NCI-H446 (cell line): ENCODE data around the gene CEP72.

Source experiments
- DNase-seq, 2 experiments: peaks; one replicate each; lab custom pipeline; 2025; lab: John Stamatoyannopoulos, UW

CEP72 gene

GRCh38 chr5:659496-660263 lies 47.5 kb downstream of the CEP72 start:
- DNase-seq = no peak

GRCh38 chr5:660491-661030 lies 48.4 kb downstream of the CEP72 start:
- no peak for DNase-seq

GRCh38 chr5:661891-662750 lies 50.0 kb downstream of the CEP72 start:
- DNase-seq = no peak

GRCh38 chr5:662751-663435 lies 50.8 kb downstream of the CEP72 start:
- no peak for DNase-seq

GRCh38 chr5:663436-664342 lies 51.5 kb downstream of the CEP72 start:
- DNase-seq = no peak

- no peak for DNase-seq
Measured at GRCh38 chr5:664343-664993, 52.3 kb downstream of the CEP72 start.

- DNase-seq = no peak
Measured at GRCh38 chr5:664994-665360, 52.8 kb downstream of the CEP72 start.

- no peak for DNase-seq
Measured at GRCh38 chr5:665541-665955, 53.4 kb downstream of the CEP72 start.

- no peak for DNase-seq
Measured at GRCh38 chr5:665956-666711, 54.0 kb downstream of the CEP72 start.

- no peak for DNase-seq
Measured at GRCh38 chr5:666816-667498, 54.8 kb downstream of the CEP72 start.

- no peak for DNase-seq
Measured at GRCh38 chr5:668283-668995, 56.3 kb downstream of the CEP72 start.

GRCh38 chr5:669111-669841 lies 57.1 kb downstream of the CEP72 start:
- DNase-seq = no peak

- no peak for DNase-seq
Measured at GRCh38 chr5:669842-670395, 57.8 kb downstream of the CEP72 start.

GRCh38 chr5:670396-671270 lies 58.5 kb downstream of the CEP72 start:
- no peak for DNase-seq

GRCh38 chr5:671459-672328 lies 59.6 kb downstream of the CEP72 start:
- peak; percentile 27 to 80 for DNase-seq
